ENCODE measurements around the gene ATF6. TPM values are rescaled to one million over a fixed set of nuclear protein-coding genes. Genes with fewer than 3 reads are reported as not detected.

The ATF6 gene
- total and polyA plus RNA-seq, 2 of the 4 experiments (the other 2 are of a cell fraction): 12.2 to 17.6 TPM

GRCh38 chr1:161952607-161953172 lies 186.6 kb downstream of the ATF6 start:
- peaks cover 0 to 3% of the 10 kb centered on the region in 2 experiments; a peak in 1 of 4 replicates for H3K79me1 ChIP-seq (ENCODE audit: low read depth in 1 of 2, low read length in 2 of 2)
- H3K9me1 ChIP-seq (ENCODE audit: insufficient read depth, low read length): no peaks in the 10 kb centered on the region
- H2AFZ ChIP-seq (replicated peaks; ENCODE audit: low read length, poor library complexity): no peak overlapping the region
- CTCF ChIA-PET: interaction anchor here (0.9 to 1.6 kb wide), 3 partner anchors 8 to 160 kb away, joined by 3 to 5 read pairs (median 3); no protein-coding TSS in a partner anchor
- POLR2A ChIA-PET (ENCODE audit: unreplicated experiment): no interaction called here
- H3K4me3 ChIP-seq (ENCODE audit: insufficient read depth, low read depth, low read length): no peak overlapping the region
- H2AK9ac ChIP-seq (replicated peaks; ENCODE audit: low read depth, low read length, poor library complexity): no peak overlapping the region
- H3K4me2 ChIP-seq (ENCODE audit: low read depth, low read length): no peak overlapping the region
- in situ Hi-C loops (cut with MboI; ENCODE audit: low sequenced_read_pairs): no loop called here
- no peak overlapping the region for H4K8ac ChIP-seq (ENCODE audit: low read depth in 2 of 2, low read length in 2 of 2)
- no CpG with 5 or more reads among the region's 3 CpGs for WGBS, 2 experiments (ENCODE audit: extremely low coverage in 2 of 2, insufficient read length in 1 of 2)
- H3K18ac ChIP-seq (ENCODE audit: low read depth, low read length): no peak overlapping the region
- no peak overlapping the region for H2BK5ac ChIP-seq (ENCODE audit: low read depth, low read length, poor library complexity, severe bottlenecking)
- no peak overlapping the region for H2BK20ac ChIP-seq (ENCODE audit: low read depth, low read length)
- no peak overlapping the region for H3K23ac ChIP-seq (ENCODE audit: low read depth, low read length)
- H4K91ac ChIP-seq (ENCODE audit: insufficient read depth, low read depth, low read length): no peak overlapping the region
- no peaks in the 10 kb centered on the region for H3K9me3 ChIP-seq (ENCODE audit: control insufficient read depth, insufficient read depth, low read length)
- intact Hi-C loops (cut with micrococcal nuclease): no loop called here
- H4K5ac ChIP-seq (ENCODE audit: low read depth, low read length): no peak overlapping the region
- dilution Hi-C loops (cut with HindIII; ENCODE audit: low sequenced_read_pairs, unreplicated experiment): no loop called here
- no TSS peak for BruUV-seq (replicated peaks)
- H3K9ac ChIP-seq (ENCODE audit: low read depth, low read length): no peak overlapping the region
- TF ChIP-seq SMC3 (IDR thresholded peaks at IDR 0.05; ENCODE audit: low read depth, low read length) (no peak), MAZ (IDR thresholded peaks at IDR 0.05; ENCODE audit: borderline replicate concordance, low read depth, low read length) (no peak), RCOR1 (IDR thresholded peaks at IDR 0.05; ENCODE audit: insufficient replicate concordance, low read length) (no peak), NFE2L2 (IDR thresholded peaks at IDR 0.05; ENCODE audit: low read depth, low read length) (no peak), MAFK (IDR thresholded peaks at IDR 0.05; ENCODE audit: low read depth, low read length) (no peak), CHD1 (IDR thresholded peaks at IDR 0.05; ENCODE audit: low read depth, low read length) (no peak), ELK1 (IDR thresholded peaks at IDR 0.05; ENCODE audit: borderline replicate concordance, low read depth, low read length) (no peak), FOS (IDR thresholded peaks at IDR 0.05; ENCODE audit: low read depth, low read length) (no peak), RAD21 (IDR thresholded peaks at IDR 0.05; ENCODE audit: low read length) (no peak), BHLHE40 (IDR thresholded peaks at IDR 0.05; ENCODE audit: low read depth, low read length) (no peak), USF2 (IDR thresholded peaks at IDR 0.05; ENCODE audit: low read depth, low read length) (no peak), MXI1 (IDR thresholded peaks at IDR 0.05; ENCODE audit: borderline replicate concordance, low read depth, low read length) (no peak), CEBPB (IDR thresholded peaks at IDR 0.05; ENCODE audit: low read depth, low read length) (no peak), CTCF (conservative IDR thresholded peaks at IDR 0.05; ENCODE audit: low read depth, low read length) (no peak), RFX5 (IDR thresholded peaks at IDR 0.05; ENCODE audit: low read depth, low read length) (no peak)
- no peak overlapping the region for H3K56ac ChIP-seq (ENCODE audit: extremely low read depth, insufficient read depth, low read length)
- no peak for ATAC-seq (ENCODE audit: low read depth)
- DNase-seq: peak; percentile 19
- H2AK5ac ChIP-seq (ENCODE audit: low read depth, low read length): no peak overlapping the region
- no peak overlapping the region for H2BK15ac ChIP-seq (ENCODE audit: low read depth, low read length)
- H2BK120ac ChIP-seq (ENCODE audit: low read depth, low read length): no peak overlapping the region
- H3K36me3 ChIP-seq (ENCODE audit: control insufficient read depth, insufficient read depth, low read length): no peaks in the 10 kb centered on the region
- H3K4me1 ChIP-seq (ENCODE audit: control insufficient read depth, insufficient read depth, low read length): peaks cover 2% of the 10 kb centered on the region; the same call in 1 of the 2 replicates
- no peaks in the 10 kb centered on the region for H3K27me3 ChIP-seq (ENCODE audit: control insufficient read depth, insufficient read depth, low read length)
- no peak overlapping the region for H3K14ac ChIP-seq (replicated peaks; ENCODE audit: low read depth, low read length)
- no peak overlapping the region for H3K4ac ChIP-seq (ENCODE audit: low read depth, low read length)
- H3K27ac ChIP-seq (ENCODE audit: insufficient read depth, low read length): no peak overlapping the region
- no peaks in the 10 kb centered on the region for H4K20me1 ChIP-seq (ENCODE audit: insufficient read depth, low read length)
